Astrocyte of the spinal cord (primary cell): ENCODE results near the gene CETP.
"Not testable (repeated sequence)": the region's sequence is repeated elsewhere in the genome, so short reads cannot be mapped to it uniquely, and the experiment has no call there.

Experiments used
- DNase-seq: peaks from one replicate; pipeline ENCODE4 v3.0.0; 2011; ENCODE audit warnings: low read depth, low spot score
- H3K4me3 ChIP-seq: 2 replicates; pipeline ENCODE4 v1.5.1; 2011; ENCODE audit warnings: low read depth, mild to moderate bottlenecking, low read length, moderate library complexity
- CTCF ChIP-seq: IDR thresholded peaks from 2 replicates; pipeline ENCODE4 v1.5.1; 2012; ENCODE audit warnings: low read depth, mild to moderate bottlenecking, low read length, inconsistent platforms
- in situ Hi-C: cut with HindIII; loops from 2 replicates; pipeline ENCODE4 v1.10.0; 2017; ENCODE audit warnings: low sequenced_read_pairs

Gene CETP

GRCh38 chr16:56931271-56931891 is 30.4 kb upstream of the CETP start:
- no peak for TF ChIP-seq CTCF
- in situ Hi-C loops: no loop called here
- DNase-seq: no peak
- H3K4me3 ChIP-seq: peak overlapping the region; percentile 40

- no peak for TF ChIP-seq CTCF
- peak; percentile 98 for DNase-seq
- peak within 1 kb of the TSS; percentile 95 for H3K4me3 ChIP-seq
- in situ Hi-C loops: no loop called here
These were observed 29.6 kb upstream of the CETP start, which contains the start of gene HERPUD1 for GRCh38 chr16:56931892-56932720. Gene HERPUD1, plus strand, starts transcription at chr16:56932142. Its CDS starts 103 bp downstream, at chr16:56932245.

- TF ChIP-seq CTCF: no peak
- H3K4me3 ChIP-seq: peak overlapping the region; percentile 95
- peak; percentile 60 for DNase-seq
- in situ Hi-C loops: no loop called here
These were observed 28.8 kb upstream of the CETP start for GRCh38 chr16:56932721-56933619.

GRCh38 chr16:56933828-56934598 is 27.7 kb upstream of the CETP start:
- H3K4me3 ChIP-seq: peak overlapping the region; percentile 95
- TF ChIP-seq CTCF: no peak
- no peak for DNase-seq
- in situ Hi-C loops: no loop called here

- peak overlapping the region; percentile 95 for H3K4me3 ChIP-seq
- DNase-seq, in situ Hi-C loops: not testable (repeated sequence)
These were observed 27.1 kb upstream of the CETP start for GRCh38 chr16:56934599-56935145.

- in situ Hi-C loops: no loop called here
- no peak for DNase-seq
- H3K4me3 ChIP-seq: peak overlapping the region; percentile 95
- no peak for TF ChIP-seq CTCF
These were observed 26.5 kb upstream of the CETP start for GRCh38 chr16:56935201-56935600.
